Measurements from ENCODE around the gene LLGL2.

The LLGL2 gene

DNA sequence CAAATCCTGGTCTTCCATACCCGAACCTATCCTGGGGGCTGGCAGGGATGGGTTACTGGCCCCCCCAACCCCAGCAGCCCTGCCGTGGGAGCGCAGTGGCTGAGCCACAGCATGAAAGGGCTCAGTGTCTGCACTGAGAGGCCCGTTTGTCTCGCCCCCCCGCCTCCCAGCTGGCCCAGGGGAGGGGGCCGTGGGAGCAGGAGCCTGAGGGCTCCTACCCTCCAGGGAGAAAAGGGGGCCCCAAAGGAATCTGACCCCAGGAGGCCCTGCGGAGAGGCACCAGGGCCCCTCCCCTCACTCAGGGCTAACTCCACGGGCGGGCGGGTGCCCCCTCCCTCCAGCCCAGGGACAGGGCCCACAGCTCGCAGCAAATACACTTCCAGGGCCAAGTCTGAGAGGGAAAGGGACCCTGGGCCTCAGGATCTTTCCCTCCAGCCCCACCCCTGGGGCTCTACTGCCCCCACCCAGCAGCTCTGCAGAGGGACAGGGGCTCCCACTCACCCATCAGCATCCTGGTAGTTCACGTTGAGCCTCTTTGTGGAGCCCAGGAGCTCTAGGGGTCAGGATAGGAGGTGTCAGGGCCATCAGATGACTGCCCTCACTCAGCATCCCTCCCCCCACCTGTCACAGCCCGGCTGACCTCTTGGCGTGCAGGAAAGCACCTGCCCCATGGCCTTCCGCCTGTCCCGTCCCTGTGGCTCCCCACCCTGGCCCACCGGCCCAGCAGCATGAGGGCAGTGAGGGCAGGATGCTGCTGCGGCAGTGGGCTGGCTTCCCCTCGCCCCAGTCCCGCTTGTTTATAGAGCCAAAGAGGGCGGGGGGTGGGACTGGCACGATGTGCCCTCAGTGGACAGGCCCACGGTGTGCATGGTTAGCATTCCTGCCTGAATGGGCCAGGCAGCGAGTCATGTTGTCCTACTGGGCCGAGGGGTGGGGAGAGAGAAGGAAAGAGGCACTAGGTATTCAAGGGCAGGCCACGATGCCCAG lies 17.5 kb upstream of the LLGL2 start:
- FAIRE-seq (no peak), DNase-seq (ENCODE audit: insufficient read length, low spot score) (no peak)
- TF ChIP-seq, protein P1, sequence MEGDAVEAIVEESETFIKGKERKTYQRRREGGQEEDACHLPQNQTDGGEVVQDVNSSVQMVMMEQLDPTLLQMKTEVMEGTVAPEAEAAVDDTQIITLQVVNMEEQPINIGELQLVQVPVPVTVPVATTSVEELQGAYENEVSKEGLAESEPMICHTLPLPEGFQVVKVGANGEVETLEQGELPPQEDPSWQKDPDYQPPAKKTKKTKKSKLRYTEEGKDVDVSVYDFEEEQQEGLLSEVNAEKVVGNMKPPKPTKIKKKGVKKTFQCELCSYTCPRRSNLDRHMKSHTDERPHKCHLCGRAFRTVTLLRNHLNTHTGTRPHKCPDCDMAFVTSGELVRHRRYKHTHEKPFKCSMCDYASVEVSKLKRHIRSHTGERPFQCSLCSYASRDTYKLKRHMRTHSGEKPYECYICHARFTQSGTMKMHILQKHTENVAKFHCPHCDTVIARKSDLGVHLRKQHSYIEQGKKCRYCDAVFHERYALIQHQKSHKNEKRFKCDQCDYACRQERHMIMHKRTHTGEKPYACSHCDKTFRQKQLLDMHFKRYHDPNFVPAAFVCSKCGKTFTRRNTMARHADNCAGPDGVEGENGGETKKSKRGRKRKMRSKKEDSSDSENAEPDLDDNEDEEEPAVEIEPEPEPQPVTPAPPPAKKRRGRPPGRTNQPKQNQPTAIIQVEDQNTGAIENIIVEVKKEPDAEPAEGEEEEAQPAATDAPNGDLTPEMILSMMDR (IDR thresholded peaks at IDR 0.05; ENCODE audit: insufficient read depth, missing control alignments) = no peak

DNA sequence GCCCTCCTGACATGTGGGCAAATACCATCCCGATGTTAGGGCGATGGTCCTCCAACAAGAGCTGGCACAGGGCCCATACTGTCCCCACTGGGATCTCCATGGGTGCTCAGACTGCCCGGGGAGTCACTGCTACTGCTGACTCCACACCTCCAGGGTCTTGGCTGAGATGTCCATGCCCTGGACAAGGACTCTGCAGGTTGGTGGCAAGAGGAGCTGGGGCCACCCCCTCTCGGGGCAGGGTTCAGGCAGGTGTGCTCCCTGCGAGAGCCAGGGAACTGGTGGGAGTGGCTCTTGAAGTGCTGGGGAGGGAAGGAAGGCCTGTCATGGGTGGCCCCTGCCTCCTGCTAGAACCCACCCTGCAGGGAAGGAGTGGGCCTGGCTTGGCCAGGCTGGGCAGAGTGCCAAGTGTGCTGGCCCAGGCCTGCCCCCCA lies 16.6 kb upstream of the LLGL2 start:
- TF ChIP-seq, protein P1 (IDR thresholded peaks at IDR 0.05; ENCODE audit: insufficient read depth, missing control alignments) = no peak
- no peak for DNase-seq (ENCODE audit: insufficient read length, low spot score)
- FAIRE-seq = no peak

DNA sequence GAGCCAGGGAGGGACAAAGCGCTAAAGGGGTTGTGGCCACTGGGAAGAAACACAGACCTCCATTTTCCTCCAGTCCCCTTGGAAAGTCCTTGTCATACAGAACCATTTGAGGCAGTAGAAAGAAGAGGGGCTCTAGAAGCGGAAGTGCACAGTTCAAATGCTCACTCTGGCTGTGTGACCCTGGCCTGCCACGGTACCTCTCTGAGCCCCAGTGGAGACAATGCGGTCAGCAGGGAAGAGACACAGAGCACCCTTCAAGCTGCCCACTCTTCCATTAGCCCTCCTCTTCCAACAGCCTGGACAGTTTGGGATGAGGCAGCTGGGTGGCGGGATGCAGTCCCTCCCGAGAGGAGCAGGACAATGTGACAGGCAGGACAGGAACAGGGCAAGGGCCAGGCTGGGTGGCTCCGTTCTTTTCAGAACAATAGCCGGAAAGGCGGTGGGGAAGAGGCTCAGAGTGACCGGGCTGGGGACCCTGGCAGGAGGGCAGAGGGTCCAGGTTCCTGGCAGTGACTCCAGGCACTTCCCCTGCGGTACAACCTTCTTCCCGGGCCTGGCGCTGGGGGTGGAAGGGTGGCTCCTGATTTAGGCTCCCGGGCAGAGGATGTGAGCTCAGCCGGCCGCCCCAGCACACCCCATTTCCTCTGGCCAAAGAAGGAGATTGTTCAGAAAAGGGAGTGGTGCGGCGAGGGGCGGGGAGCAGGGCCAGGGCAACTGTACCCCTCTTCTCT lies 15.8 kb upstream of the LLGL2 start:
- TF ChIP-seq, protein P1 (IDR thresholded peaks at IDR 0.05; ENCODE audit: insufficient read depth, missing control alignments) = no peak
- no peak for FAIRE-seq
- DNase-seq (ENCODE audit: insufficient read length, low spot score) = no peak

DNA sequence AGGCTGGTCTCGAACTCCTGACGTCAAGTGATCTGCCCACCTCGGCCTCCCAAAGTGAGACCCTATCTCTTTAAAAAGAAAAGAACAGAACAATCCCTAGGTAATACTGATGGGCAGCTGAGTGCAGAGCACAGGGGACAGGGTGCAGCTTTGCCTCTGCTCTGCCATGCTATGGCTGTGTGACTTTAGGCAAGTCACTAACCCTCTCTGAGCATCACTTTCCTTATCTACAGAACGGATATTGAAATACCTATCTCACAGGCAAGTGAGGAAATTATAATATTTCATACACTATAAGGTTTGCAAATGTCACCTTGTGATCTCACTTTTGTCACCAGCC lies 14.3 kb upstream of the LLGL2 start:
- no peak for DNase-seq (ENCODE audit: insufficient read length, low spot score)
- no peak for FAIRE-seq
- TF ChIP-seq, protein P1 (IDR thresholded peaks at IDR 0.05; ENCODE audit: insufficient read depth, missing control alignments) = no peak

DNA sequence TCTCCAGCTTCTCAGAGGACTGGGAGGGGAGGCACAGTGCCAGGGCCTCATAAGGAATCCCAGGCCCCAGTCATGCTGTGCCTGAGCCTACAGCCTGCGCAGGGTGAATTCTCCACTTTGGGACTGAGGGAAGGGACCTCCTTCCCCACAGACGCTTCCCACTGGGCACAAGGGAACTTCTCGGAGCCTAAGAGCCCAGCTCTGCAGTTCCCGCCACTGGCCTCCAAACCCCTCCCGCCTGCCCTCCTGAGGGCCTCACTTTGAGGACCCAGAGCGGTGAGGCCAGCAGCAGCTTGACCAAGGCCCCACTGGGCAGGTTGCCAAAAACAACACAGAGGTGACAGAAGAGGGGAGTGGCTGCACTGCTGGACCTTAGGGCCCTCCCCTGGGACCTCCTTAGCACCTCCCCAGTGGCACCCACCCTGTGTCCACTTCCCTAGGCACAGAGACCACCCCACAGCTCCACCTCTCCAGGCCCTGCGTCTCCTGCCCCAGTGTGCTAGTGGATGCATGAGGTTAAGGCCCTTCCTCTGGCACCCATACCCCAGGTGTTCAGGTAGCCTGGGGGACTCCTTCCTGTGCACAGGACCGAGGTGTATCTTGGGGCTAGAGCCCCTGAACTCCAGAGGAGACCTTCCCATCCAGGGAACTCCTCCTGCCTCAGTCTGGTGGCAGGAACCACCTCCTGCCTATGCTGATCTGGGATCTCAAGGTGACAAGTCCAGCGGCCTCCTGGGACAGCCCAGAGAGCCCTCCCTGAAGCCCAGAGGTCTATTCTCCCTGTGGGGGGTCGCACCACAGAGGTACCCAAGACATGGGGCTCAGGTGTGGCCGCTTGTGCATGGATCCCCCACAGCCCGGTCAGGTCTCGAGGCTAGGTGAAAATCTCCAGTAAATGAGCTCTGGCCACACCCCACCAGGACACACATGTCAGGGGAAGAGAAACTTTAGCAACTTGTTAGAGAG lies 13.6 kb upstream of the LLGL2 start:
- no peak for FAIRE-seq
- TF ChIP-seq, protein P1 (IDR thresholded peaks at IDR 0.05; ENCODE audit: insufficient read depth, missing control alignments) = no peak
- no peak for DNase-seq (ENCODE audit: insufficient read length, low spot score)

DNA sequence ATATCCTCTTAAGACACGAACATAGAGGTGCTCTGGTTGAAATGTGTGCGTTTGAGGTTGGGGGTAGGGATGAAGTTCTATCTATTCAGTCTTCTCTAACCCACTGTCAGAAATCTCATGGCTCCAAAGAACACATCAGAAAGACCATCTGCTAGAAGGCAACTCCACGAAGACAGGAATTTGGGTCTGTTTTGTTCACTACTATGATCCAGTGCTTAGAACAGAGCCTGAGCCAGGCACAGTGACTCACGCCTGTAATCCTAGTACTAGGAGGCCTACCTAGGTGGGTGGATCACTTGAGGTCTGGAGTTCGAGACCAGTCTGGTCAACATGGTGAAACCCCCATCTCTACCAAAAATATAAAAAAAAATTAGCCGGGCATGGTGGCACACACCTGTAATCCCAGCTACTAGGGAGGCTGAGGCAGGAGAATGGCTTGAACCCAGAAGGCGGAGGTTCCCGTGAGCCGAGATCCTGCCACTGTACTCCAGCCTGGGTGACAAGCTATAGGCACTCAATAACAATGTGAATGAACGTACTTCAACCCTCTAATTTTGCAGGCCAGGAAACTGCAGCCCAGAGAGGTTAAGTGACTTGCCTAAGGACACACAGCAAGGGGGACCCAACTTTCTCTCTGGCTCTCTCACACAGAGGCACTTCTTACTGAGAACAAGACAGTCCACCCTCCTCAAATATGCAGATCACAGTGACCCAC lies 12.4 kb upstream of the LLGL2 start:
- TF ChIP-seq, protein P1 (IDR thresholded peaks at IDR 0.05; ENCODE audit: insufficient read depth, missing control alignments) = no peak
- no peak for FAIRE-seq

More for the DNA sequence above, 12.4 kb upstream of the LLGL2 start:
- no peak for DNase-seq (ENCODE audit: insufficient read length, low spot score)

All from D721Med (cell line).